Measurements from ENCODE around the gene AGRN. TPM values are rescaled to one million over a fixed set of nuclear protein-coding genes. Genes with fewer than 3 reads are reported as not detected.

The AGRN gene
- total RNA-seq, 1 experiment from 2014 or later, result 175 TPM

- Histone ChIP-seq H3K18ac (ENCODE audit: insufficient read length, low read depth, low read length) (no peak overlapping the region), H2BK12ac (ENCODE audit: insufficient read length, low read depth, low read length) (no peak overlapping the region), H3K9ac (ENCODE audit: extremely low read depth, insufficient read length, low read length) (no peak overlapping the region), H3K4ac (ENCODE audit: low read depth, low read length) (no peak overlapping the region), H3K79me2 (ENCODE audit: insufficient read depth, low read length) (no peaks in the 10 kb centered on the region), H2AK5ac (ENCODE audit: insufficient read length, low read length) (no peak overlapping the region), H4K5ac (ENCODE audit: insufficient read length, low read depth, low read length) (no peak overlapping the region), H3K27ac (ENCODE audit: insufficient read length, low read depth, low read length) (no peak overlapping the region), H2BK120ac (ENCODE audit: low read depth, low read length, poor library complexity, severe bottlenecking) (no peak overlapping the region), H2AFZ (ENCODE audit: low read length) (no peak overlapping the region), H3K79me1 (ENCODE audit: insufficient read depth, low read depth, low read length, poor library complexity, severe bottlenecking) (no peaks in the 10 kb centered on the region), H3K4me2 (ENCODE audit: insufficient read depth, insufficient read length, low read length) (no peak overlapping the region), H2BK15ac (ENCODE audit: low read depth, low read length) (no peak overlapping the region; the same call in 1 of the 2 replicates), H4K8ac (replicated peaks; ENCODE audit: insufficient read length, low read depth, low read length) (no peak overlapping the region), H3K56ac (ENCODE audit: insufficient read length, low read depth, low read length) (no peak overlapping the region), H3K23me2 (ENCODE audit: insufficient read length, low read depth, low read length, poor library complexity, severe bottlenecking) (peaks cover 6% of the 10 kb centered on the region), H2BK5ac (ENCODE audit: insufficient read length, low read length) (no peak overlapping the region), H3K14ac (ENCODE audit: insufficient read depth, low read length) (no peak overlapping the region), H3K4me1 (ENCODE audit: insufficient read depth, low read length) (no peaks in the 10 kb centered on the region; the same call in 1 of the 2 replicates), H3K27me3 (ENCODE audit: insufficient read depth, low read length) (no peaks in the 10 kb centered on the region), H3K9me3 (ENCODE audit: control insufficient read depth, low read depth, low read length) (no peaks in the 10 kb centered on the region), H4K20me1 (ENCODE audit: control insufficient read depth, insufficient read depth, insufficient read length) (no peaks in the 10 kb centered on the region), H2BK20ac (ENCODE audit: low read depth, low read length, poor library complexity, severe bottlenecking) (no peak overlapping the region), H3K23ac (ENCODE audit: insufficient read length, low read depth, low read length) (no peak overlapping the region), H3T11ph (ENCODE audit: low read length) (no peak overlapping the region), H4K91ac (ENCODE audit: insufficient read length, low read depth, low read length) (no peak overlapping the region)
- TF ChIP-seq CTCF (conservative IDR thresholded peaks at IDR 0.05), result no peak
- peaks cover 5% of the 10 kb centered on the region; the same call in 1 of the 2 replicates for H3K27me3 Mint-ChIP-seq (ENCODE audit: low read depth)
- H3K4me1 Mint-ChIP-seq, result no peaks in the 10 kb centered on the region
- H3K27ac Mint-ChIP-seq, result no peak overlapping the region
- no peaks in the 10 kb centered on the region for H3K9me3 Mint-ChIP-seq
- no CpG with 5 or more reads among the region's 9 CpGs for WGBS (ENCODE audit: extremely low coverage, insufficient read length, low lambda C conversion rate)
- H3K4me3 Mint-ChIP-seq, result no peak overlapping the region
- peaks cover 0 to 7% (median 0%) of the 10 kb centered on the region in 3 experiments; a peak in 5 of 7 replicates for H3K36me3 Mint-ChIP-seq (ENCODE audit: insufficient read depth in 1 of 3, low read depth in 3 of 3)
- peak; percentile 31 for DNase-seq
Measured at GRCh38 chr1:1080951-1081310, 61.0 kb downstream of the AGRN start.

All from H9 (cell line).